ENCODE data around the gene TMEM184B.
"Not testable (repeated sequence)": the region's sequence is repeated elsewhere in the genome, so short reads cannot be mapped to it uniquely, and the experiment has no call there.

DNA sequence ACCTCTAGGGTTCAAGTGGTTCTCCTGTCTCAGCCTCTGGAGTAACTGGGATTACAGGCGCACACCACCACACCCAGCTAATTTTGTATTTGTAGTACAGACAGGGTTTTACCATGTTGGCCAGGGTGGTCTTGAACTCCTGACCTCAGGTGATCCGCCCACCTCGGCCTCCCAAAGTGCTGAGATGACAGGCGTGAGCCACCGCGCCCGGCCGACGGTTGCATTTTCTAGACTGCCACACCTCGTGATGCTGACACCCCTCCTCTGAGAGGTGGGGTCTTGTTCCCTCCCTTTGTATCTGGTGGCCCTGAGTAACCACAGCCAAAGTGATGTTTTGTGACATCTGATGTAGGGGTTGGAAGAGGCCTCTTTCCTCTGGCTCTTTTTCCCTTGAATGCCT is 39.0 kb downstream of the TMEM184B start:
- TF ChIP-seq, protein P1, sequence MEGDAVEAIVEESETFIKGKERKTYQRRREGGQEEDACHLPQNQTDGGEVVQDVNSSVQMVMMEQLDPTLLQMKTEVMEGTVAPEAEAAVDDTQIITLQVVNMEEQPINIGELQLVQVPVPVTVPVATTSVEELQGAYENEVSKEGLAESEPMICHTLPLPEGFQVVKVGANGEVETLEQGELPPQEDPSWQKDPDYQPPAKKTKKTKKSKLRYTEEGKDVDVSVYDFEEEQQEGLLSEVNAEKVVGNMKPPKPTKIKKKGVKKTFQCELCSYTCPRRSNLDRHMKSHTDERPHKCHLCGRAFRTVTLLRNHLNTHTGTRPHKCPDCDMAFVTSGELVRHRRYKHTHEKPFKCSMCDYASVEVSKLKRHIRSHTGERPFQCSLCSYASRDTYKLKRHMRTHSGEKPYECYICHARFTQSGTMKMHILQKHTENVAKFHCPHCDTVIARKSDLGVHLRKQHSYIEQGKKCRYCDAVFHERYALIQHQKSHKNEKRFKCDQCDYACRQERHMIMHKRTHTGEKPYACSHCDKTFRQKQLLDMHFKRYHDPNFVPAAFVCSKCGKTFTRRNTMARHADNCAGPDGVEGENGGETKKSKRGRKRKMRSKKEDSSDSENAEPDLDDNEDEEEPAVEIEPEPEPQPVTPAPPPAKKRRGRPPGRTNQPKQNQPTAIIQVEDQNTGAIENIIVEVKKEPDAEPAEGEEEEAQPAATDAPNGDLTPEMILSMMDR (IDR thresholded peaks at IDR 0.05): not testable (repeated sequence)
- TF ChIP-seq POLR2A (IDR thresholded peaks at IDR 0.05): not testable (repeated sequence)

All from prostate gland (tissue), 2 donors.